HG02840 (cell line): Measurements from ENCODE around the gene CNTN5.

Source experiments
- ATAC-seq: cut with Tn5 transposase; IDR thresholded peaks from one replicate; pipeline ENCODE4 v1.9.1; 2021; ENCODE audit warnings: mild to moderate bottlenecking, moderate library complexity, moderate number of reproducible peaks; ENCODE audit not compliant: unreplicated experiment, low FRiP score

The CNTN5 gene

GRCh38 chr11:99162819-99163218 is 142.1 kb downstream of the CNTN5 start:
- ATAC-seq, result no peak

GRCh38 chr11:99170591-99170990 is 149.8 kb downstream of the CNTN5 start:
- ATAC-seq, result no peak

DNA sequence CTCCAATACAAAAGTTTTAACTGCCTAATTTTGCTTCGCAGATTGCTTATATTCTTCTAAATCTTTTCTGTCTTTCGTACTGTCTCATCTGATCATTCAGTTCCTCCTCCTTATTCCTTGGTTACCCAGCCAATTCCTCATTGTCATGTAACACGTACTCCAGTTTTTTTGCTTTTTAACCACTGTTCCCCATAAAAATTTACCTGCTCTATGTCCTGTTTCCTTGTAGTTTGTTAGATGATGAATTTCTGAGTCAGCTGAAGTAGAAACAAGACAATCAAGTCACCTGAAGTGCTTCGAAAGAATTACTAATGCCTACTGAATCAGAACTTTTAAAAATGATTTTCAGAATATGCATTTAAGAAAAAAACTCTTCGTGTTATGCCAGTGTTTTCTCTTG is 150.6 kb downstream of the CNTN5 start:
- ATAC-seq, result no peak

DNA sequence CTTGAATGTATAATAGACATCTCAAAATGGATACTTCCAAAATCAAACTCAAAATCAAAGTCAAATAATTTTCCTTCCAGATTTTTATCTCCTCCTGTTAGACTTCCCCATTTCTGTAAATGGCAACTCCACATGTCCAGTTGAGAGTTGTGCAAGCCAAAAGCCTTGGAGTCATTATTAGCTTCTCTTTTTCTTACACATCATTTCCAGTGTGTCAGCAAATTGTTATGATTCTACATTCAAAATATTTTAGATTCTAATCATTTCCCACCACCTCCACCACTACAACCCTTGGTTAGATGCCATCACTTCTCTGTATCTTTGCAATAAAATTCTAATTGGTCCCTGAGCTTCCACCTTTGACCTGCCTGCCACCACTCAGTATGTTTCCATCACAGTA is 155.7 kb downstream of the CNTN5 start:
- no peak for ATAC-seq

DNA sequence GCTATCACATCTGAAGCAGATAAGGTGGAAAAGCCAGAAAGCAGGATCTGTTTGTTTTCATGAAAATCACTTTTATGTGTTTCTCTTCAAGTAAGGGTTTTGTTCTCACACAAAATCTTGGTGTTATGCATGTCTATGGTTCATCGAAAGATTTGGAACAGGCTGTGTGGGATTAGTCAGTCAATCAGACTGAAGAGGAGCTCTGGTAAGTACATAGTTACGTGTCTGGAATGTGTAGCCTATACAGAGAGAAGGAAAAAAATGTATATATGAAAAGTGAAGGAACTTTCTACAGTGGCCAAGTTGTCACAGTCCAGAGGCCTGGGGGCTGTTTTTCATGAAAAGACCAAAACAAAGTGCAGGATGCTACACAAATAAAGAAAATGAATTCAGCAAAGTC is 156.7 kb downstream of the CNTN5 start:
- no peak for ATAC-seq

GRCh38 chr11:99184146-99184545 is 163.4 kb downstream of the CNTN5 start:
- no peak for ATAC-seq

GRCh38 chr11:99188221-99188620 is 167.5 kb downstream of the CNTN5 start:
- no peak for ATAC-seq

DNA sequence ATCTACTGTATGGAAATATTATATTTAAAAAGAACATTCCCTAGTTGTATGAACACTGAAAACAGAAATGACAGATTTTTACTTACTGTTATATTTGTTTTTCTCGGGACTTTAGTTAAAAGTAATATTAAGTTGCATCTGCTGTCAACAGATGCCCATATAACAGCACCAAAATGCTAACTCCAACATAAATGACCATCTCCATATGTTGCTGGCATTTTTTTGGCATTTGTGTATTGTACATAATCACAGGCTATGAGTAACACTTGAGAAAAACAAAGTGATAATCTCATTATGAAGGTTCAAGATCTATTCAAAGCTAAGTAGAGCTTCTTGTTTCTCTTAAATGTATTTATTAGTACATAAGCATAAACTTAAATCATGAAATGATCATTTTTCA is 172.0 kb downstream of the CNTN5 start:
- no peak for ATAC-seq

DNA sequence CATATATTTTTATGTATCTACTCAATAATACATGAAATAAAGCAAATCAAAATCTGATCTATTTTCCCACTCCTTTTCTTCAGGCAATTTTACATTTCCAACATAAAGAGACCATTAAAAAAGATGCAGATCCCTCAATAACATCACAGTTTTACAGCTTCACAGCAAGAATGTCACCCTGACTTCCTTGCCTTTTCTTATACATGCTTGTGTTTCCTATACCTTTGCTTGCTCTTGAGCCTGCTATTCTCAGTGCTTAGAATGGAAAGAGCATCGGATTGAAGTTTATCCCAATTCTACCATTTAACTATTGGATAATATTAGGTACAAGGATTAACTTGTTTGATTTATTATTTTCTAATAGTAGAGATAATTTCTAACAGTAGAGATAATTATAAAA is 176.7 kb downstream of the CNTN5 start:
- no peak for ATAC-seq

DNA sequence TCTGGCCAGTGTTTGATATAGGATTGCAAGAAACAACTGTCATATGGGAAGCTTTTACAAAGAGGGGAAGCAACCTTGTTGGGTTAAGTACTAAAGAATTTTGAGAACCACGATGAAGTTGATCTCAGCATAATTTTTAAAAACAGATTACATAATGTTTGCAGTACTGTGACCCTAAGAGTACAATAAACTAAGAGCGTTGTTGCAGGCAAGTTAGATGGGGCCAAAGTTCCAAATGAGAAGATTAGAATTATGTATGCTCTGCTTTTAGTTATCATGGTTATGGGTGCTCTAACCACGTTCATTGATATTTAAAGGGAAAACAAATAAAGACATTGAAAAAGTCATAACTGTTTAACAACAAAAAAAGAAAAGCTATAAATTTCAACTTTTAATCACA is 177.5 kb downstream of the CNTN5 start:
- ATAC-seq, result no peak

DNA sequence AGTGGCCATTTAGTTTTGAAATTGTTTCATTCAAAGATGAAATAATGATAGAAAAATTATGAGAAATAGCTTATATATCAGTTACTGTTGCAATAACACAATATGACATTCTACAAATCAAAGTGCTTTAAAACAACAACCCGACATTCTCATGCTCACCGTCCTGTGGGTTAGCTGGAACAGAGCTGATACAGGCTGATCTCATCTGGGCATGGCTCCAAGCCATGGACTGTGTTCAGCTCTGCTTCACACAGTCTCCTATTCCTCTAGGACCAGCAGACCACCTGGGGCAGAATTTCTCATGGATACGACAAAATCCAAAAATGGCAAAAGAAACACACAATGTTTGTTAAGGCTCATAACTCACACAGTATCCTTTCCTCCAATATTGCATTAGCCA is 178.6 kb downstream of the CNTN5 start:
- ATAC-seq, result no peak

- no peak for ATAC-seq
These were observed 180.0 kb downstream of the CNTN5 start for GRCh38 chr11:99200720-99201119.

GRCh38 chr11:99208813-99209212 is 188.1 kb downstream of the CNTN5 start:
- ATAC-seq, result no peak

DNA sequence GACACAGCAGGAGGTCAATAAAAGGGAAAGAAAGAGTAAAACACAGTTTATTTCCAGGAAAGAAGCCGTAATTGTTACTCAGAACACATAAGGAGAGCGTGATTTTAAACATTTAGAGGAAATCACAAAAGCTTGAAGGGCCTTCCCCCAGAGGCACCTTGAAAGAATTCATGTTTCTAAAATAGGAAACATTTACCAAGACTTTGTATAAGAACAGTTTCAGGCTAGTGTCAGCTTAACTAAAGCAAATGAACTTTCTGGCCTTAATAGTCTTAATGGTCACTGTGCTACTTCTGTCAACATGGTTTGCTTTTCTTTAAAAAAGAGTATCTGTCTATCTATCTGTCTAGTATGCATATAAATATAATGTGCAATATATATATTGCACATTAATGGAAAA is 208.8 kb downstream of the CNTN5 start:
- ATAC-seq, result no peak

- ATAC-seq, result no peak
These were observed 213.8 kb downstream of the CNTN5 start for GRCh38 chr11:99234534-99234933.

DNA sequence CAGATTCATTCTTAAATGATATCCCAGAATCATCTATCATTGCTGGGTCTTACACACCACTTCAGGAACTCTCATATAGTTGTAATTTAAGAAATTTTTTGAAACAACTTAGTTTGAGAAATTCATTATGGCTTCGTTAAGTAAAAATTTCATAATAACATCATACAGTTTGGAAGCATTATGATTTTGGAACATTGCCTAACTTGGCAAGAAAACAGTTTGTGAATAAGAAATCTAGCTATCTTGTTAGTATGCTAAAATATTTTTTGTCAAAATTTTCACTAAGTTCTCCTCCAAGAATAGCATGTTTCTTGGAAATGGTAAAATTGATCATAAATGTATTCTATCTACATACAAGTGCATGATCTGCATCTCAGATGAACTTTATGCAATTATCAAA is 217.7 kb downstream of the CNTN5 start:
- no peak for ATAC-seq

DNA sequence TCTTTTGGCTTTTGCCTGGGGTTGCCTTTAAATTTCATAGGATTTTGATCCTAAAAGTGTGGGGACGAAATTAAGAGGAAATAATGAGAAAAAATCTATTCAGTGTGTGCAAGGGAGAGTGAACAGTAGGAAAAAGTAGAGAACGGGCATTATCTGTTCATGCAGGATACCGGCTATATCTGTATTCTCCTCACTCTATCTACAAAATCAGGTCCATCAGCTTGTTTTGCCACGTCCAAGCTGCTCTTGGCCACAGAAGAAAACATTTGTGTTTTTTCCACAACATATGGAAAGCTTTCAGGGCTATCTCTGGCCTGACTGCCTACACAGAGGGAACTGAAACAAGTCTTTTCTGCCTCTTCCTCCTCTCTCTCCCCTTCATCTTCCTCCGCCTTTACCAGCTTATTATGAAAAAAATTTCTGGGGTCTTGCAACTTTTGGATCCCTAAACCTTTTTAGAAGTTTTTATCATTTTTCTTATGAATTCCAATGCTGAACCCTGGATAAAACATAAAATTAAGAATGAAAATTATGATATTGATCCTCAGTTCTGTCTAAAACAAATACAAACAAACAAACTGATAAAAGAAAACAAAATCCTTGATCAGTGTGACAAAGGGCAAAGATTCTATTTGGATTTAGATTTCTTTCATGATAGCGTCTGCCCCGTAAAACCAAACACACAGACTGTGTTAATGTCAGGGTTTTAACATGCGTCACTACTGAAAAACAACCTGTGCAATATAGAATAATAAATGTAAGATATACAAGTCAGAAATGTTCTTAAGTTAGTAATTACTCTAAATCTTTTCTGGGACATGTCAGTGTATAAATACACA is 219.7 kb downstream of the CNTN5 start:
- no peak for ATAC-seq

DNA sequence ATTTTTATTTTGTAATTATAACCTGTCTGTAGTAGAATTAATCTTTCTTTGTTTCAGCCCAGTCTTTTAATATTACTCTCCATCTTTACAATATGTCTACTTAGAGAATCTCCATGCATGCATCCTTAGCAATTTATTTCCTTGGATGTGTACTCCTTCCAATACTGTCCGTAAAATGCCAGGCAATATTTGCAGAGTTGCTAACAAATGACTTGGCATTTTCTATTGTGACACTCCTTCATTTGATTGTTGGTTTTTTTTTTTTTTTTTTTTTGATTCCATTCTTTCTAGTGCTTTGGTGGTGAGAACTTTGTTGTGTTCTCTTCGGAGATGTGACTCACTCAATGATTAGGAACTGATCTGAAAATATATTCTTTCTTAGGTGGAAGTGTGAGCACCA is 220.3 kb downstream of the CNTN5 start:
- no peak for ATAC-seq

DNA sequence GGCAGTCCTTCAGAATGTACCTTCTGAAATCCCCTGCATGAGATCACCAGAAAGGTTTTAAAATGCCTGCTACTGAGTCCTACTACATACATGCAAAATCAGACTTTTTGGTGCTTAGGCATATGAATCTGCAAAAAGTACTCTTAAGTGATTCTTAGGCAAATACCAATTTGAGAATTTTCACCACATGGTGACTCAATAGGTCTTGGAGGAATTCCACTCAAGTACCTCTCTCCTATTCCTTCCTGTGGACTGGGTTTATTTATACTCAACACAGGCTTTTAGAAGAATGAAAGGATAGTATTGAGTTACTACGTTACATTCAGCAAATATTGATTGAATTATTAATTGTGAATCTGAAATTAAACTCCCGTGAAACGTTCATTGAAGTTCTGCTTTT is 223.9 kb downstream of the CNTN5 start:
- no peak for ATAC-seq

- no peak for ATAC-seq
These were observed 225.4 kb downstream of the CNTN5 start for GRCh38 chr11:99246199-99246598.

- no peak for ATAC-seq
These were observed 235.9 kb downstream of the CNTN5 start for GRCh38 chr11:99256614-99257013.

GRCh38 chr11:99257131-99257530 is 236.4 kb downstream of the CNTN5 start:
- ATAC-seq, result no peak

- ATAC-seq, result no peak
These were observed 239.9 kb downstream of the CNTN5 start for GRCh38 chr11:99260696-99261095.
